SK-N-SH (cell line): ENCODE results near the gene GNG11. TPM values are rescaled to one million over a fixed set of nuclear protein-coding genes. Genes with fewer than 3 reads are reported as not detected.

ENCODE experiments used
- CTCF ChIA-PET: fragments of 300-600, 350-600 bp; formaldehyde crosslinking; extraction: SDS; loops from one replicate; lab custom pipeline; 2021; lab: Yijun Ruan, JAX
- POLR2A ChIA-PET: fragments of 350-600 bp; sonication (Branson Sonifier 250); formaldehyde crosslinking; extraction: SDS; loops from one replicate; lab custom pipeline; 2020; ENCODE audit warnings: antibody characterized with exemption, inconsistent platforms; lab: Yijun Ruan, JAX
- DNase-seq: peaks from one replicate; pipeline ENCODE4 v3.0.0; 2012
- H2AFZ ChIP-seq: fragments of 200-600 bp; sonication (generic); 2 replicates; pipeline ENCODE4 v1.8.1; 2016; ENCODE audit warnings: antibody characterized with exemption, mild to moderate bottlenecking, low read depth
- H3F3A ChIP-seq: fragments of 200-600 bp; sonication (generic); replicated peaks from 2 replicates; pipeline ENCODE3; 2016; ENCODE audit warnings: antibody characterized with exemption, mild to moderate bottlenecking; ENCODE audit not compliant: insufficient read depth
- H3K27ac ChIP-seq, 2 experiments: fragments of 200-500 bp in 1 of 2; fragments of 200-600 bp in 1 of 2; sonication (Bioruptor generic) in 1 of 2; sonication (generic), shearing (Covaris generic) in 1 of 2; 2 replicates each; pipeline versions ENCODE4 v1.5.1 to v1.6.1; 2014 to 2016; ENCODE audit warnings: low read depth in 2 of 2, inconsistent platforms in 1 of 2, low read length in 1 of 2, mild to moderate bottlenecking in 1 of 2, mixed read lengths in 1 of 2
- H3K27me3 ChIP-seq: fragments of 200-600 bp; sonication (generic), shearing (Covaris generic); 2 replicates; pipeline ENCODE4 v1.6.1; 2016; ENCODE audit warnings: mixed run types; ENCODE audit not compliant: insufficient read depth
- H3K36me3 ChIP-seq, 2 experiments: fragments of 200-500 bp in 1 of 2; fragments of 200-600 bp in 1 of 2; sonication (Bioruptor generic) in 1 of 2; sonication (generic) in 1 of 2; replicated peaks in 1 of 2; 2 replicates each; pipeline versions ENCODE3 to v1.5.1; 2014 to 2016; ENCODE audit warnings: low read length in 1 of 2, mild to moderate bottlenecking in 1 of 2; ENCODE audit not compliant: insufficient read depth in 2 of 2, control insufficient read depth in 1 of 2
- H3K4me1 ChIP-seq, 2 experiments: fragments of 200-500 bp in 1 of 2; fragments of 200-600 bp in 1 of 2; sonication (Bioruptor generic) in 1 of 2; sonication (generic), shearing (Covaris generic) in 1 of 2; 2 replicates each; pipeline versions ENCODE4 v1.5.1 to v1.6.1; 2014 to 2016; ENCODE audit warnings: low read depth in 1 of 2, low read length in 1 of 2, mixed run types in 1 of 2; ENCODE audit not compliant: insufficient read depth in 2 of 2, control insufficient read depth in 1 of 2
- H3K4me2 ChIP-seq: fragments of 200-600 bp; sonication (generic), shearing (Covaris generic); 2 replicates; pipeline ENCODE4 v1.6.1; 2017; ENCODE audit warnings: mixed run types
- H3K4me3 ChIP-seq, 2 experiments: fragments of 200-500 bp in 1 of 2; fragments of 200-600 bp in 1 of 2; sonication (Bioruptor generic) in 1 of 2; sonication (generic), shearing (Covaris generic) in 1 of 2; 2 replicates each; pipeline versions ENCODE4 v1.5.1 to v1.8.1; 2014 to 2016; ENCODE audit warnings: low read depth in 2 of 2, inconsistent platforms in 1 of 2, low read length in 1 of 2, mild to moderate bottlenecking in 1 of 2, mixed read lengths in 1 of 2, moderate library complexity in 1 of 2
- H3K79me2 ChIP-seq: fragments of 200-600 bp; sonication (generic); 2 replicates; pipeline ENCODE4 v1.8.1; 2017; ENCODE audit warnings: mild to moderate bottlenecking; ENCODE audit not compliant: insufficient read depth
- H3K9ac ChIP-seq: fragments of 200-600 bp; sonication (generic); 2 replicates; pipeline ENCODE4 v1.6.1; 2017; ENCODE audit warnings: mixed run types
- H3K9me2 ChIP-seq: fragments of 200-600 bp; sonication (generic); 2 replicates; pipeline ENCODE4 v1.6.1; 2017; ENCODE audit warnings: mixed run types
- H3K9me3 ChIP-seq: fragments of 200-600 bp; sonication (generic); 2 replicates; pipeline ENCODE4 v1.6.1; 2017; ENCODE audit warnings: mixed run types, mild to moderate bottlenecking, moderate library complexity
- H4K20me1 ChIP-seq: fragments of 200-600 bp; sonication (generic); 2 replicates; pipeline ENCODE4 v1.6.1; 2017; ENCODE audit warnings: mild to moderate bottlenecking, mixed run types; ENCODE audit not compliant: insufficient read depth
- CHD2 ChIP-seq: fragments of 150-350 bp; IDR thresholded peaks from 2 replicates; pipeline ENCODE4 v1.6.1; 2018; ENCODE audit warnings: low read length; ENCODE audit not compliant: partially characterized antibody
- ELF1 ChIP-seq: IDR thresholded peaks from 2 replicates; pipeline ENCODE4 v1.4.0; 2012
- EZH2phosphoT487 ChIP-seq: fragments of 200-600 bp; sonication (generic); IDR thresholded peaks from 2 replicates; pipeline ENCODE4 v1.6.1; 2017; ENCODE audit warnings: low read depth, mixed run types, mild to moderate bottlenecking, antibody characterized with exemption, moderate library complexity, borderline replicate concordance
- FOSL2 ChIP-seq: IDR thresholded peaks from 2 replicates; pipeline ENCODE4 v1.4.0; 2012; ENCODE audit warnings: low read depth, mild to moderate bottlenecking, moderate library complexity, borderline replicate concordance
- GATA2 ChIP-seq: sonication (generic); formaldehyde crosslinking; IDR thresholded peaks from 2 replicates; pipeline ENCODE4 v1.5.0; 2020; ENCODE audit warnings: mild to moderate bottlenecking, missing genetic modification reagents
- MXI1 ChIP-seq: IDR thresholded peaks from 2 replicates; pipeline ENCODE4 v1.6.1; 2012; ENCODE audit warnings: mild to moderate bottlenecking, low read depth, low read length, improper control_type of control experiment
- NRF1 ChIP-seq: IDR thresholded peaks from 2 replicates; pipeline ENCODE4 v1.6.1; 2012; ENCODE audit warnings: low read depth, mild to moderate bottlenecking, low read length
- RAD21 ChIP-seq: IDR thresholded peaks from 2 replicates; pipeline ENCODE4 v1.6.1; 2012; ENCODE audit warnings: mild to moderate bottlenecking, low read length
- RFX5 ChIP-seq: IDR thresholded peaks from 2 replicates; pipeline ENCODE4 v1.6.1; 2012; ENCODE audit warnings: mild to moderate bottlenecking, improper control_type of control experiment, low read length
- RXRA ChIP-seq: IDR thresholded peaks from 2 replicates; pipeline ENCODE4 v1.4.0; 2012; ENCODE audit warnings: low read depth, mild to moderate bottlenecking, borderline replicate concordance
- SIN3A ChIP-seq: IDR thresholded peaks from 2 replicates; pipeline ENCODE4 v1.6.1; 2012; ENCODE audit warnings: low read depth, mild to moderate bottlenecking, low read length, moderate library complexity, borderline replicate concordance
- SMC3 ChIP-seq: IDR thresholded peaks from 2 replicates; pipeline ENCODE4 v1.6.1; 2012; ENCODE audit warnings: low read depth, low read length, improper control_type of control experiment
- TAF1 ChIP-seq: IDR thresholded peaks from 2 replicates; pipeline ENCODE4 v1.6.1; 2012; ENCODE audit warnings: low read depth, mild to moderate bottlenecking, low read length, moderate library complexity, borderline replicate concordance
- TCF12 ChIP-seq: IDR thresholded peaks from 2 replicates; pipeline ENCODE4 v1.4.0; 2012
- TEAD4 ChIP-seq: IDR thresholded peaks from 2 replicates; pipeline ENCODE4 v1.4.0; 2012; ENCODE audit warnings: mild to moderate bottlenecking, borderline replicate concordance; ENCODE audit not compliant: insufficient read depth
- YY1 ChIP-seq: IDR thresholded peaks from 2 replicates; pipeline ENCODE4 v1.4.0; 2012; ENCODE audit warnings: low read depth, mild to moderate bottlenecking
- polyA plus RNA-seq, 3 experiments: library from polyadenylated mRNA; depleted of rRNA; stranded (reverse); fragments of >200 nt; gene quantifications; 2 replicates each; pipeline ENCODE4 v1.2.3, GENCODE V29; 2012
- TF ChIP-seq, protein P1 (sequence below): fragments of 200-600 bp; sonication (generic); IDR thresholded peaks from 2 replicates; pipeline ENCODE4 v1.6.1; 2017; ENCODE audit warnings: antibody characterized with exemption, mild to moderate bottlenecking, moderate library complexity
- TF ChIP-seq, protein P2 (sequence below): IDR thresholded peaks from 2 replicates; pipeline ENCODE4 v1.4.0; 2012; ENCODE audit warnings: low read depth, borderline replicate concordance
- TF ChIP-seq, protein P3 (sequence below): IDR thresholded peaks from 2 replicates; pipeline ENCODE4 v1.4.0; 2012; ENCODE audit warnings: low read depth
- TF ChIP-seq, protein P4 (sequence below): IDR thresholded peaks from 2 replicates; pipeline ENCODE4; 2012
- TF ChIP-seq, protein P5 (sequence below): fragments of 150-350 bp; IDR thresholded peaks from 2 replicates; pipeline ENCODE4 v1.6.1; 2017; ENCODE audit warnings: antibody characterized with exemption, low read length, low read depth, borderline replicate concordance
- TF ChIP-seq, protein P6 (sequence below): fragments of 150-350 bp; IDR thresholded peaks from 2 replicates; pipeline ENCODE4 v1.6.1; 2016; ENCODE audit warnings: mild to moderate bottlenecking, low read depth, low read length

The GNG11 gene
- polyA plus RNA-seq, 1 of the 3 experiments (the other 2 are of a cell fraction): 11.5 TPM

DNA sequence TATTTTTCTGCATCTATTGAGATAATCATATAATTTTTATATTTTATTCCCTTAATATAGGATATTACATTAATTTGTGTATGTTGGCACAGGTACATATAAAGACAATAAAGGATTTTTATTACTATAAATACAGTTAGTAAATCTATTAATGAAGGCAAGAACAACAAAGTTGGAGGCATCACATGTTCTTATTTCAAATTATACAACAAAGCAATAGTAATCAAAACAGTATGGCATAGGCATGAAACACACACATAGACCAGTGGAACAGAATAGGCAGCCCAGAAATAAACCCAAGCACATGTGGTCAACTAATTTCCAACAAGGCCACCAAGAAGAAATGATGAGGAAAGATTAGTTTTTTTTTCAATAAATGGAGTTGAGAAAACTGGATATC lies 42.2 kb upstream of the GNG11 start (continued):
- TF ChIP-seq TCF12: no peak
- TF ChIP-seq RAD21: no peak
- TF ChIP-seq, protein P1, sequence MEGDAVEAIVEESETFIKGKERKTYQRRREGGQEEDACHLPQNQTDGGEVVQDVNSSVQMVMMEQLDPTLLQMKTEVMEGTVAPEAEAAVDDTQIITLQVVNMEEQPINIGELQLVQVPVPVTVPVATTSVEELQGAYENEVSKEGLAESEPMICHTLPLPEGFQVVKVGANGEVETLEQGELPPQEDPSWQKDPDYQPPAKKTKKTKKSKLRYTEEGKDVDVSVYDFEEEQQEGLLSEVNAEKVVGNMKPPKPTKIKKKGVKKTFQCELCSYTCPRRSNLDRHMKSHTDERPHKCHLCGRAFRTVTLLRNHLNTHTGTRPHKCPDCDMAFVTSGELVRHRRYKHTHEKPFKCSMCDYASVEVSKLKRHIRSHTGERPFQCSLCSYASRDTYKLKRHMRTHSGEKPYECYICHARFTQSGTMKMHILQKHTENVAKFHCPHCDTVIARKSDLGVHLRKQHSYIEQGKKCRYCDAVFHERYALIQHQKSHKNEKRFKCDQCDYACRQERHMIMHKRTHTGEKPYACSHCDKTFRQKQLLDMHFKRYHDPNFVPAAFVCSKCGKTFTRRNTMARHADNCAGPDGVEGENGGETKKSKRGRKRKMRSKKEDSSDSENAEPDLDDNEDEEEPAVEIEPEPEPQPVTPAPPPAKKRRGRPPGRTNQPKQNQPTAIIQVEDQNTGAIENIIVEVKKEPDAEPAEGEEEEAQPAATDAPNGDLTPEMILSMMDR: no peak
- TF ChIP-seq, protein P2, sequence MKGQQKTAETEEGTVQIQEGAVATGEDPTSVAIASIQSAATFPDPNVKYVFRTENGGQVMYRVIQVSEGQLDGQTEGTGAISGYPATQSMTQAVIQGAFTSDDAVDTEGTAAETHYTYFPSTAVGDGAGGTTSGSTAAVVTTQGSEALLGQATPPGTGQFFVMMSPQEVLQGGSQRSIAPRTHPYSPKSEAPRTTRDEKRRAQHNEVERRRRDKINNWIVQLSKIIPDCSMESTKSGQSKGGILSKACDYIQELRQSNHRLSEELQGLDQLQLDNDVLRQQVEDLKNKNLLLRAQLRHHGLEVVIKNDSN: no peak
- no peak for TF ChIP-seq EZH2phosphoT487
- TF ChIP-seq, protein P3, sequence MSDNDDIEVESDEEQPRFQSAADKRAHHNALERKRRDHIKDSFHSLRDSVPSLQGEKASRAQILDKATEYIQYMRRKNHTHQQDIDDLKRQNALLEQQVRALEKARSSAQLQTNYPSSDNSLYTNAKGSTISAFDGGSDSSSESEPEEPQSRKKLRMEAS: no peak
- TF ChIP-seq, protein P4, sequence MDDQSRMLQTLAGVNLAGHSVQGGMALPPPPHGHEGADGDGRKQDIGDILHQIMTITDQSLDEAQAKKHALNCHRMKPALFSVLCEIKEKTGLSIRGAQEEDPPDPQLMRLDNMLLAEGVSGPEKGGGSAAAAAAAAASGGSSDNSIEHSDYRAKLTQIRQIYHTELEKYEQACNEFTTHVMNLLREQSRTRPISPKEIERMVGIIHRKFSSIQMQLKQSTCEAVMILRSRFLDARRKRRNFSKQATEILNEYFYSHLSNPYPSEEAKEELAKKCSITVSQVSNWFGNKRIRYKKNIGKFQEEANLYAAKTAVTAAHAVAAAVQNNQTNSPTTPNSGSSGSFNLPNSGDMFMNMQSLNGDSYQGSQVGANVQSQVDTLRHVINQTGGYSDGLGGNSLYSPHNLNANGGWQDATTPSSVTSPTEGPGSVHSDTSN: no peak
- TF ChIP-seq GATA2: no peak
- TF ChIP-seq NRF1: no peak
- TF ChIP-seq TEAD4: no peak
- TF ChIP-seq RXRA: no peak
- TF ChIP-seq SMC3: no peak

DNA sequence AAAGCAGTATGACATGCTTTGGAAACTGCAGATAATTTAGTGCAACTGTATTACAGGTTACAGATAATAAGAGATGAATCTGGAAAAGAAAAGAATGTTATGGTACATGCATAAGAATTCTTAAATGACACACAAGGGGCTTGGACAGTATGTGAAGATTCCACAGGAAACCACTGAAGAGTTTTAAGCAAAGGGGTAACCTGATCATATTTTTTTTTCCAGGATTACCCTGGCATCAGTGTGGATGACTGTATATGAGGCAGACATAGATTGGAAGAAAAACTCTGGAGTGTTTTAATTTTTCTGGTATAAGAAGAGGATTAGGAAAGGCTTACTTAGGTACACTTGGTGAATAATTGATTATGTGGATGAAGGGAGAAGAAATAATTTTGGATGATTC lies 39.1 kb upstream of the GNG11 start:
- Histone ChIP-seq H3K4me3 (no peak overlapping the region), H3K9me2 (0 out of 2 replicates have a peak, but pooled peaks cover 3% of the 10 kb centered on the region), H3K4me1 (no peaks in the 10 kb centered on the region; a peak in 1 of 4 replicates), H3K9me3 (no peaks in the 10 kb centered on the region; the same call in 1 of the 2 replicates), H3K79me2 (no peaks in the 10 kb centered on the region), H4K20me1 (no peaks in the 10 kb centered on the region), H3K4me2 (no peak overlapping the region), H3K36me3 (peaks cover 0 to 14% of the 10 kb centered on the region in 2 experiments), H3K9ac (no peak overlapping the region), H3K27ac (no peak overlapping the region), H3F3A (no peaks in the 10 kb centered on the region), H3K27me3 (no peaks in the 10 kb centered on the region), H2AFZ (no peak overlapping the region)
- POLR2A ChIA-PET: no interaction called here
- CTCF ChIA-PET: interaction anchor here (0.7 to 1.2 kb wide), 3 partner anchors 13 to 279 kb away, joined by 3 read pairs; no protein-coding TSS in a partner anchor
- no peak for DNase-seq
- TF ChIP-seq CHD2 (no peak), YY1 (no peak), SIN3A (no peak), RFX5 (no peak), TAF1 (no peak), FOSL2 (no peak), ELF1 (no peak), SMC3 (no peak), EZH2phosphoT487 (no peak), RAD21 (no peak), MXI1 (no peak)
- TF ChIP-seq, protein P5, sequence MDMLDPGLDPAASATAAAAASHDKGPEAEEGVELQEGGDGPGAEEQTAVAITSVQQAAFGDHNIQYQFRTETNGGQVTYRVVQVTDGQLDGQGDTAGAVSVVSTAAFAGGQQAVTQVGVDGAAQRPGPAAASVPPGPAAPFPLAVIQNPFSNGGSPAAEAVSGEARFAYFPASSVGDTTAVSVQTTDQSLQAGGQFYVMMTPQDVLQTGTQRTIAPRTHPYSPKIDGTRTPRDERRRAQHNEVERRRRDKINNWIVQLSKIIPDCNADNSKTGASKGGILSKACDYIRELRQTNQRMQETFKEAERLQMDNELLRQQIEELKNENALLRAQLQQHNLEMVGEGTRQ: no peak
- TF ChIP-seq, protein P1: no peak
- TF ChIP-seq, protein P6, sequence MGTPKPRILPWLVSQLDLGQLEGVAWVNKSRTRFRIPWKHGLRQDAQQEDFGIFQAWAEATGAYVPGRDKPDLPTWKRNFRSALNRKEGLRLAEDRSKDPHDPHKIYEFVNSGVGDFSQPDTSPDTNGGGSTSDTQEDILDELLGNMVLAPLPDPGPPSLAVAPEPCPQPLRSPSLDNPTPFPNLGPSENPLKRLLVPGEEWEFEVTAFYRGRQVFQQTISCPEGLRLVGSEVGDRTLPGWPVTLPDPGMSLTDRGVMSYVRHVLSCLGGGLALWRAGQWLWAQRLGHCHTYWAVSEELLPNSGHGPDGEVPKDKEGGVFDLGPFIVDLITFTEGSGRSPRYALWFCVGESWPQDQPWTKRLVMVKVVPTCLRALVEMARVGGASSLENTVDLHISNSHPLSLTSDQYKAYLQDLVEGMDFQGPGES: no peak
- TF ChIP-seq, protein P3: no peak
- TF ChIP-seq, protein P2: no peak
